GM12891 (cell line): ENCODE data around the gene IQGAP3.
"Not testable (repeated sequence)": the region's sequence is repeated elsewhere in the genome, so short reads cannot be mapped to it uniquely, and the experiment has no call there.

Experiments
- DNase-seq: peaks from one replicate; pipeline ENCODE4 v3.0.0; 2011; ENCODE audit warnings: low spot score; ENCODE audit not compliant: insufficient read length
- FAIRE-seq: peaks from 2 replicates; lab custom pipeline; 2011; peaks lifted over from hg19 to GRCh38; lab: Jason Lieb, UNC
- PAX5 ChIP-seq: IDR thresholded peaks from 2 replicates; pipeline ENCODE4 v1.6.1; 2011; ENCODE audit warnings: low read length, moderate library complexity, mild to moderate bottlenecking; ENCODE audit not compliant: insufficient read depth, severe bottlenecking
- POLR2A ChIP-seq: IDR thresholded peaks from 2 replicates; pipeline ENCODE4 v1.6.1; 2011; ENCODE audit warnings: low read depth, low read length, control low read depth
- POLR2AphosphoS5 ChIP-seq: IDR thresholded peaks from 2 replicates; pipeline ENCODE4 v1.6.1; 2011; ENCODE audit warnings: low read depth, low read length, control low read depth
- POU2F2 ChIP-seq: IDR thresholded peaks from 2 replicates; pipeline ENCODE4 v1.6.1; 2011; ENCODE audit warnings: low read depth, mild to moderate bottlenecking, control low read depth, low read length, moderate library complexity
- SPI1 ChIP-seq: IDR thresholded peaks from 2 replicates; pipeline ENCODE4 v1.6.1; 2011; ENCODE audit warnings: low read depth, low read length, control low read depth
- TAF1 ChIP-seq: IDR thresholded peaks from 2 replicates; pipeline ENCODE4 v1.6.1; 2011; ENCODE audit warnings: low read depth, low read length, control low read depth

The IQGAP3 gene

GRCh38 chr1:156555715-156556114, 16.6 kb downstream of the IQGAP3 start:
- no peak for FAIRE-seq
- no peak for TF ChIP-seq POU2F2

DNA sequence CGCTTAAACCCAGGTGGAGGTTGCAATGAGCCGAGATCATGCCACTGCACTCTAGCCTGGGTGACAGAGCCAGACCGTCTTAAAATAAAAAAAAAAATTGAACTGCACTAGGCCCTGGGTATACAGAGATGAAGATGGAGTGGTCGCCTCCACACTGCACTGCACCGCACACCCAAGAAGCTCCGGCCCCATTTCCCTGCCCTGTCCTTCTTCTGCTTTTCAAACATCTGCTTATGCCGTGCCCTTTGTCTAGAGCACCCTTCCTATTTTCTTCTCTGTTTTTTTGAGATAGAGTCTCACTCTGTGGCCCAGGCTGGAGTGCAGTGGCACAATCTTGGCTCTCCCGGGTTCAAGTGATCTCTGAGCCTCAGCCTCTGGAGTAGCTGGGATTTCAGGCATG, 17.4 kb downstream of the IQGAP3 start:
- no peak for FAIRE-seq

More at GRCh38 chr1:156555715-156556114, 16.6 kb downstream of the IQGAP3 start:
- no peak for DNase-seq

DNA sequence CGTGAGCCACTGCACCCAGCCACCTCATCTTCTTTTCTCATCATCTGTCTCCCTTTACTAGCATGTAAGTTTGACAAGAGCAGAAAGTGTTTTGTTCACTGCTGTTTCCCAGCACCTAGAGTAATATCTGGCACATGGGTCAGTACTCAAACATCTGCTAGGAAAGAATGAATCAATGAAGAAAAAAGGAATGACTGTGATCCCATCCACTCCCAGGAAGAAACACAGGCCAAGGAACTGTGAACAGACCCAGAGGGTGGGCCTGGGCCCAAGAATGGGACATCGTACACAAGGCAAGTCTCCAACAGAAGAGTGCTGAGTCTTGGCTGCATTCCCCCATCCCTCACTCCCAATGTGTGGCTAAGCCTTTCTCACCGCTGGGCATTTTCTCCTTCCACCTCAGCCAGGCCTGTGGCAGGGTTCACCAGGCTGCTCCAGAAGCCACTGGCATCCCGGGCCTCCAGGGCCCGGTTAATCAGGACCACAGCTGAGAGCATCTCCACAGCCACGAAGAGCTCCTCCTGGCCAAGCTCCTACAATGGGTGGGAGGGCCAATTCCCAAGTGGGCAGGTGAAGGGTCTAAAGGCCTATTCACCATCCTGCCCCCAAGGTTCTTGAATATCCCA, 18.4 kb downstream of the IQGAP3 start:
- DNase-seq (no peak), FAIRE-seq (no peak)
- TF ChIP-seq TAF1, result no peak
- TF ChIP-seq POU2F2, result no peak
- no peak for TF ChIP-seq SPI1
- no peak for TF ChIP-seq PAX5
- TF ChIP-seq POLR2AphosphoS5, result no peak
- TF ChIP-seq POLR2A, result no peak

More for the DNA sequence above, 17.4 kb downstream of the IQGAP3 start:
- no peak for TF ChIP-seq PAX5
- no peak for TF ChIP-seq POLR2A
- no peak for TF ChIP-seq POU2F2
- TF ChIP-seq SPI1, result no peak
- no peak for TF ChIP-seq TAF1
- no peak for TF ChIP-seq POLR2AphosphoS5
- no peak for DNase-seq

DNA sequence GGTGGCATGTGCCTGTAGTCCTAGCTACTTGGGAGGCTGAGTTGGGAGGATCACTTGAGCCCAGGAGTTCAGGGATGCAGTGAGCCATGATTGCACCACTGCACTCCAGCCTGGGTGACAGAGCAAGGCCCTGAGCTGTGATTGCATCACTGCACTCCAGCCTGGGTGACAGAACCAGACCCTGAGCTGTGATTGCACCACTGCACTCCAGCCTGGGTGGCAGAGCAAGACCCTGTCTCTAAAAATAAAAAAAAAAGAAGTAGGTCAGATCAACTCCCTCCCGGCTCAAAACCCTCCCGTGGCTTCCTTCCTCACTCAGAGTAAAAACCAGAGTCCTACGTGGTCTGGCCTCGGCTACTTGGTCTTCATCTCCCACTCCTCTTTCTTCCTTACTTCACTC, 19.4 kb downstream of the IQGAP3 start:
- not testable (repeated sequence) for DNase-seq, FAIRE-seq

DNA sequence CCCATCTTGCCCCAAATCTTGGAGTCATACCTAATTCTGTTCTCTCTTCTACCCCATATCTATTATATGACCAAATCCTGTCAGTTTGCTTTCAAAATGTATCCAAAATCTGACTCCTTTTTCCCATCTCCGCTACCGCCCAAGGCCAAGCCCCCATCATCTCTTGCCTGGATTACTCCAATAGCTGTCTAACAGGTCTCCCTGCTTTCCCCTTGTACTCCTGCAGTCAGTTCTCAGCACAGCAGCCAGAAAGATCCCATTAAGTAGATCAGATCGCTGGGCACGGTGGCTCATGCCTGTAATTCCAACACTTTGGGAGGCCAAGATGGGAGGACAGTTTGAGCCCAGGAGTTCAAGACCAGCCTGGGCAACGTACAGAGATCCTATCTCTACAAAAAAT, 19.8 kb downstream of the IQGAP3 start:
- no peak for FAIRE-seq
- no peak for DNase-seq
- TF ChIP-seq POLR2A (no peak), TAF1 (no peak), POLR2AphosphoS5 (no peak), SPI1 (no peak), POU2F2 (no peak), PAX5 (no peak)

DNA sequence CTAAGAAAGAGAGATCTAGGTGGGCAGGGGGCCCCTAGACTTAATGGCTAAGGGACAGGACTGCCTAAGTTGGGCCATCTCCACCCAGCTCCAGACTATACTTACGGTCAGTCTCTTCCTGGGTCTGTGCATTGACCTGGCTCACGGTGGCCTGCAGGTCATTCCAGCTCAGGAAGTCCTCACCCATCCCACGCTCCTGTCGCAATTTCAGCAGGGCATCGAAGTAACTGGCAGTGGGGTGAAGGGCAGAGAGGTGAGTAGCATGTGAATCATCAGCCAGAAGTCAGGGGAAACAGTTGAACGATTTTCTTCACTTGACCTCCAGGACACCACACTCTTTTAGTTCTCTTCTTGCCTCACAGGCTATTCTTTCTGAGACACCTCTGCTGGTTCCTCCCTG, 20.5 kb downstream of the IQGAP3 start:
- TF ChIP-seq SPI1 (no peak), TAF1 (no peak)
- FAIRE-seq (peak; percentile 55), DNase-seq (no peak)

DNA sequence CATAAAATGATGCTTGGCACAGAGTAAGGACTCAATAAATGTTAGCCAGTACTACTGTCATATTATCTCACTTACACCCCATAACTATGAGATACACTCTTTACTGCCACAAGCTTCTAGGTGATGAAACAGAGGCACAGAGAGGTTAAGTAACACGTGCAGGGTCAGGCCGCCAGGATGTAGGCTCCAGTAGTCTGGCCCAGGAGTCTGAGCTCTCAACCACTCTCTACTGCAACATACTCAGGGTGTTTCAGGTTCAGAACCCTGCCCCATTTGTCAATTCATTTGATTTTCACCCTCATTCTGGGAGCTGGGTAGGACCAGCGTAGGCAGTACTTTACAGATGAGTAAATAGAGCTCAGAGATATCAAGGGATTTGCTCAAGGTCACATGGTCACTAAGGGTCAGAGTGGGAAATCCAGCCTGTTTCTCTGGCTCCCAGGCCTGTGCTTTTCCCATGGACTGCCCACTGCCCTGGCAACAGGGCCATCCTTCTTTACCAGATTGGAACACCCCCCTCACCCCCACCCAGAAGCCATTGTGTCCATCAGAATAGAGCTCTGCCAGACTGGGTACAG, 21.2 kb downstream of the IQGAP3 start:
- FAIRE-seq, result peak; percentile 26
- DNase-seq, result no peak
- no peak for TF ChIP-seq POU2F2
- TF ChIP-seq SPI1, result no peak
- no peak for TF ChIP-seq POLR2AphosphoS5
- TF ChIP-seq PAX5, result no peak
- TF ChIP-seq TAF1, result no peak
- no peak for TF ChIP-seq POLR2A

- DNase-seq, result no peak
- no peak for TF ChIP-seq SPI1
- no peak for TF ChIP-seq POLR2AphosphoS5
- TF ChIP-seq PAX5, result no peak
- TF ChIP-seq TAF1, result no peak
- TF ChIP-seq POLR2A, result no peak
- TF ChIP-seq POU2F2, result no peak
- FAIRE-seq, result no peak
These were observed 22.0 kb downstream of the IQGAP3 start for GRCh38 chr1:156550346-156550745.

- no peak for FAIRE-seq
- no peak for TF ChIP-seq POU2F2
- no peak for TF ChIP-seq TAF1
- TF ChIP-seq POLR2AphosphoS5, result no peak
- no peak for TF ChIP-seq PAX5
- no peak for TF ChIP-seq POLR2A
- TF ChIP-seq SPI1, result no peak
- no peak for DNase-seq
These were observed 22.5 kb downstream of the IQGAP3 start for GRCh38 chr1:156549831-156550230.

DNA sequence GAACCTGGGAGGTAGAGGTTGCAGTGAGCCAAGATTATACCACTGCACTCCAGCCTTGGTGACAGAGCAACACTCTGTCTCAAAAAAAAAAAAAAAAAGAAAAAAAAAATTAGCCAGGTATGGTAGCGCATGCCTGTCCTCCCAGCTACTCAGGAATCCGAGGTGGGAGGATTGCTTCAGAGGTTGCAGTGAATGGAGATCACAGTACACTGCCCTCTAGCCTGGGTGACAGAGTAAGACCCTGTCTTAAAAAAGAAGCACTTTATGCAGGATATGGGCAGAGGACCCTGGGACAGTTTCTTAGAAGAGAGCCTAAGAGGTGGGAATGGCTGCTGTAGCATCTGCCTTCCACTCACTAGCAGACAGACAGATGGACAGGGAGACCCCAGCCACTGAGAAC, 23.0 kb downstream of the IQGAP3 start:
- DNase-seq, result no peak
- FAIRE-seq, result no peak
- TF ChIP-seq PAX5 (no peak), POU2F2 (no peak), SPI1 (no peak), TAF1 (no peak)

- no peak for TF ChIP-seq SPI1
- no peak for TF ChIP-seq POU2F2
- TF ChIP-seq PAX5, result no peak
- no peak for TF ChIP-seq POLR2A
- no peak for TF ChIP-seq POLR2AphosphoS5
- no peak for TF ChIP-seq TAF1
- no peak for DNase-seq
- no peak for FAIRE-seq
These were observed 24.4 kb downstream of the IQGAP3 start for GRCh38 chr1:156547982-156548381.
